NB4 (cell line): ENCODE data around the gene BNIPL.

Experiments used
- CTCF ChIP-seq: IDR thresholded peaks from one replicate; pipeline ENCODE4 v1.5.1; 2012; ENCODE audit warnings: low read depth, low read length
- POLR2A ChIP-seq: IDR thresholded peaks from 2 replicates; pipeline ENCODE4 v1.6.1; 2011; ENCODE audit warnings: mild to moderate bottlenecking; ENCODE audit not compliant: insufficient read length; ENCODE audit errors: extremely low read depth

- TF ChIP-seq CTCF: no peak
- no peak for TF ChIP-seq POLR2A
These were observed 37.2 kb upstream of the BNIPL start for GRCh38 chr1:150999051-150999674.
